Caco-2 (cell line): ENCODE measurements around the gene SIX3. TPM values are rescaled to one million over a fixed set of nuclear protein-coding genes. Genes with fewer than 3 reads are reported as not detected.

Experiments
- BruUV-seq: library from RNA; stranded (reverse); fragments of 400-500 nt; replicated peaks from 2 replicates; lab custom pipeline; 2021; lab: Mats Ljungman, UMichigan
- CTCF ChIA-PET: fragments of 300-600 bp; sonication (Branson Sonifier 250); formaldehyde crosslinking; loops from one replicate; lab custom pipeline; 2022; ENCODE audit warnings: antibody characterized with exemption; lab: Charles Lee
- POLR2A ChIA-PET: fragments of 300-600 bp; sonication (Branson Sonifier 250); formaldehyde crosslinking; loops from one replicate; lab custom pipeline; 2022; ENCODE audit warnings: antibody characterized with exemption; lab: Charles Lee
- DNase-seq, 2 experiments: peaks; one replicate each; pipeline versions ENCODE4 v3.0.0 to v3.0.0-alpha.2; 2020 to 2022
- H3K27me3 ChIP-seq: replicated peaks from 2 replicates; pipeline ENCODE4 v1.6.0; 2011; ENCODE audit warnings: low read length; ENCODE audit not compliant: control insufficient read depth, insufficient read depth
- H3K36me3 ChIP-seq: 2 replicates; pipeline ENCODE4 v1.5.1; 2011; ENCODE audit warnings: low read length; ENCODE audit not compliant: control insufficient read depth, insufficient read depth
- H3K4me1 ChIP-seq: fragments of 250-450 bp; sonication (Bioruptor Pico); 2 replicates; pipeline ENCODE4 v1.5.1; 2020; ENCODE audit warnings: mild to moderate bottlenecking
- H3K4me3 ChIP-seq: 2 replicates; pipeline ENCODE4 v1.5.1; 2011; ENCODE audit warnings: low read depth, mild to moderate bottlenecking, control low read depth, low read length
- H3K9me3 ChIP-seq: fragments of 250-450 bp; sonication (Bioruptor Pico); 2 replicates; pipeline ENCODE4 v1.5.1; 2020; ENCODE audit warnings: mild to moderate bottlenecking, moderate library complexity
- H3K27ac Mint-ChIP-seq: one replicate; pipeline ENCODE4 v1.8.0; 2022; ENCODE audit warnings: mixed read lengths; ENCODE audit not compliant: unreplicated experiment
- H3K27me3 Mint-ChIP-seq: one replicate; pipeline ENCODE4 v1.8.0; 2022; ENCODE audit warnings: mixed read lengths; ENCODE audit not compliant: insufficient read depth, unreplicated experiment
- H3K36me3 Mint-ChIP-seq: one replicate; pipeline ENCODE4 v1.8.0; 2022; ENCODE audit warnings: mild to moderate bottlenecking, mixed read lengths; ENCODE audit not compliant: insufficient read depth, unreplicated experiment
- H3K4me1 Mint-ChIP-seq: one replicate; pipeline ENCODE4 v1.8.0; 2022; ENCODE audit warnings: low read depth, mixed read lengths; ENCODE audit not compliant: unreplicated experiment
- H3K4me3 Mint-ChIP-seq: one replicate; pipeline ENCODE4 v1.8.0; 2022; ENCODE audit warnings: mild to moderate bottlenecking, moderate library complexity, mixed read lengths; ENCODE audit not compliant: unreplicated experiment
- H3K9me3 Mint-ChIP-seq: one replicate; pipeline ENCODE4 v1.8.0; 2022; ENCODE audit warnings: mixed read lengths; ENCODE audit not compliant: unreplicated experiment
- intact Hi-C: fragments of 100-400 bp; cut with micrococcal nuclease; formaldehyde crosslinking; loops from one replicate; pipeline ENCODE4 v1.10.0; 2022; ENCODE audit not compliant: unreplicated experiment
- total RNA-seq: library from RNA; stranded (reverse); gene quantifications from 2 replicates; pipeline ENCODE4 v1.2.3, GENCODE V29; 2022
- TF ChIP-seq, protein P1 (sequence below), 2 experiments: fragments of 200-600 bp in 1 of 2; IDR thresholded peaks; 1 replicate in 1 of 2; 2 replicates in 1 of 2; pipeline versions ENCODE4 v1.5.1 to v1.8.0; 2011 to 2022; ENCODE audit warnings: antibody characterized with exemption in 1 of 2, control low read depth in 1 of 2, inconsistent platforms in 1 of 2, low read depth in 1 of 2, low read length in 1 of 2, mild to moderate bottlenecking in 1 of 2, moderate library complexity in 1 of 2; ENCODE audit not compliant: insufficient read depth in 1 of 2, severe bottlenecking in 1 of 2, unreplicated experiment in 1 of 2

Gene SIX3
- total RNA-seq, 1 experiment from 2014 or later: not detected

DNA sequence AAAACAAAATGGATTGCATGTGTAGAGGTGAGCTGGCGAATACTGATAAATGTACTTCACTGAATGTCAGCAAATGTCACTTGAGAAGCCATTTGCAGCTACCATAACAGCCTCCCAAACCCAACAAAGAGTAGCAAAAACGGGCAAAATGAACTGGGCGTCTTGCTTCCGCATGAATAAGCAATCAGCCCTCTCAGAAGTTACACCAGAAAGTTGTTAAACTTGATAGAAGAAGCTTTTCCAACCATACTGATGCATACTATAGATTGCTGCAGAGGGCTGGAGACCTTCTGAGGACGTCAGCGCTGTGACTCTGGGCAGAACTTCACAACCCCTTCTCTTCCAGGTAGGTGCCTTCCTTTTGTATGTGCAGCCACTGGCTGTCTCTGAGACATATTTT, 18.7 kb upstream of the SIX3 start:
- intact Hi-C loops: no loop called here
- no peak overlapping the region for H3K4me3 Mint-ChIP-seq
- no peaks in the 10 kb centered on the region for H3K4me1 Mint-ChIP-seq
- no peak overlapping the region for H3K4me3 ChIP-seq
- TF ChIP-seq, protein P1, sequence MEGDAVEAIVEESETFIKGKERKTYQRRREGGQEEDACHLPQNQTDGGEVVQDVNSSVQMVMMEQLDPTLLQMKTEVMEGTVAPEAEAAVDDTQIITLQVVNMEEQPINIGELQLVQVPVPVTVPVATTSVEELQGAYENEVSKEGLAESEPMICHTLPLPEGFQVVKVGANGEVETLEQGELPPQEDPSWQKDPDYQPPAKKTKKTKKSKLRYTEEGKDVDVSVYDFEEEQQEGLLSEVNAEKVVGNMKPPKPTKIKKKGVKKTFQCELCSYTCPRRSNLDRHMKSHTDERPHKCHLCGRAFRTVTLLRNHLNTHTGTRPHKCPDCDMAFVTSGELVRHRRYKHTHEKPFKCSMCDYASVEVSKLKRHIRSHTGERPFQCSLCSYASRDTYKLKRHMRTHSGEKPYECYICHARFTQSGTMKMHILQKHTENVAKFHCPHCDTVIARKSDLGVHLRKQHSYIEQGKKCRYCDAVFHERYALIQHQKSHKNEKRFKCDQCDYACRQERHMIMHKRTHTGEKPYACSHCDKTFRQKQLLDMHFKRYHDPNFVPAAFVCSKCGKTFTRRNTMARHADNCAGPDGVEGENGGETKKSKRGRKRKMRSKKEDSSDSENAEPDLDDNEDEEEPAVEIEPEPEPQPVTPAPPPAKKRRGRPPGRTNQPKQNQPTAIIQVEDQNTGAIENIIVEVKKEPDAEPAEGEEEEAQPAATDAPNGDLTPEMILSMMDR (IDR thresholded peaks at IDR 0.05; ENCODE audit: insufficient read depth in 1 of 2, low read depth in 1 of 2, low read length in 1 of 2, severe bottlenecking in 1 of 2, unreplicated experiment in 1 of 2): no peak
- no peak overlapping the region for H3K27ac Mint-ChIP-seq
- H3K36me3 Mint-ChIP-seq: no peaks in the 10 kb centered on the region
- H3K9me3 Mint-ChIP-seq: no peaks in the 10 kb centered on the region
- H3K4me1 ChIP-seq: no peaks in the 10 kb centered on the region
- ChIA-PET CTCF (no interaction called here), POLR2A (no interaction called here)
- H3K9me3 ChIP-seq: no peaks in the 10 kb centered on the region
- no peaks in the 10 kb centered on the region for H3K36me3 ChIP-seq
- no peak for DNase-seq
- BruUV-seq: no TSS peak
- H3K27me3 Mint-ChIP-seq: peaks cover 20% of the 10 kb centered on the region
- H3K27me3 ChIP-seq: peaks cover 2% of the 10 kb centered on the region

DNA sequence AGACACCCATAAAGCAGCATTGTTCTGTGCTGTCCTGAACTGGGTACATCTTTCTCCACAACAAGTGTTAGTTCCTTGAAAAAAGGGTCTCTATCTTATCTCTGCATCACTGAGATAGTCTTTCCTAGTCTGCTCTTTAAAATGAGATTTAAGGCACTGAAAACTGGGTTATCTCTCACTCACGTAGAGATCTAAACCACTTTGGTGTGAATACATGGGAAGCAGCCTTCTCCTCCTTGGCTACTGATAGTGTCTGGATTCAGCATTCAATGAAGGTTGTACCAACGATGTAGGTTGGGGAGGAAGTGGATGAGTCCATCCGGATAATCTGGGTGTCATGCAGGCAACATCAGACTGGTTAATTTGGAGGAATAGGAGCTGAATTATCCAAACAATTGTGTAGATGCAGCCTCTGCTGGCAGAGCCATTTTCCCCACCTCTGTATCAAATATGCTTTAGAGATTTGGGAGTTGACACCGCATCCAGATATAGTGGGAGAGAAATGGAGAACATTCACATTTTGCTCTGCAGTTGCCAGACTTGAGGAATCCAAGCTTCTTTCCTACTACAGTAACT, 15.9 kb upstream of the SIX3 start:
- CTCF ChIA-PET: no interaction called here

DNA sequence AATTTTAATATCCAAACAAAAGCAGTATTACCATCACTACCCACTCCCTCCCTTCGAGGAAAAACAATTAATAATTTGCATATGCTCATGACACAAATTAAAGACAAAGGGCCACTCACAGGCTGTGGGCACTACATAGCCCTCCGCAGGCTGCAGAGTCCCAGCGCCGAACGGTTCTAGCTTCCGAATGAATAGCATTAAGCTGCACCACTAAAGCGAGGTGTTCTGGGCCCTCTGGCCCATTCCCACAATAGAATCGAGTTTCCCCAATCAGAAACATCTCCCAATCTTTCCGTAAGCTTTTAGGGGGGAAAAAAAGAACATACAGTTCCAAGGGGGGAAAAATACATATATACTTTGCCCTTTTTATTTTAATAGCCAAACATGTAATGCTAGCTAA, 14.5 kb upstream of the SIX3 start:
- Mint-ChIP-seq H3K27ac (no peak overlapping the region), H3K9me3 (no peaks in the 10 kb centered on the region), H3K27me3 (peaks cover 13% of the 10 kb centered on the region), H3K4me1 (no peaks in the 10 kb centered on the region), H3K4me3 (no peak overlapping the region), H3K36me3 (no peaks in the 10 kb centered on the region)
- no TSS peak for BruUV-seq
- TF ChIP-seq, protein P1 (IDR thresholded peaks at IDR 0.05; ENCODE audit: insufficient read depth in 1 of 2, low read depth in 1 of 2, low read length in 1 of 2, severe bottlenecking in 1 of 2, unreplicated experiment in 1 of 2): no peak
- H3K36me3 ChIP-seq: no peaks in the 10 kb centered on the region
- intact Hi-C loops: no loop called here
- ChIA-PET CTCF (no interaction called here), POLR2A (no interaction called here)
- H3K4me3 ChIP-seq: no peak overlapping the region
- H3K9me3 ChIP-seq: no peaks in the 10 kb centered on the region
- no peak for DNase-seq
- H3K4me1 ChIP-seq: no peaks in the 10 kb centered on the region
- H3K27me3 ChIP-seq: no peaks in the 10 kb centered on the region; the same call in 1 of the 2 replicates

More for the DNA sequence above, 15.9 kb upstream of the SIX3 start:
- no peak for DNase-seq
- H3K36me3 Mint-ChIP-seq: no peaks in the 10 kb centered on the region
- TF ChIP-seq, protein P1 (IDR thresholded peaks at IDR 0.05; ENCODE audit: insufficient read depth in 1 of 2, low read depth in 1 of 2, low read length in 1 of 2, severe bottlenecking in 1 of 2, unreplicated experiment in 1 of 2): no peak
- Histone ChIP-seq H3K36me3 (no peaks in the 10 kb centered on the region), H3K4me1 (no peaks in the 10 kb centered on the region), H3K27me3 (no peaks in the 10 kb centered on the region; the same call in none of the 2 replicates), H3K9me3 (no peaks in the 10 kb centered on the region), H3K4me3 (no peak overlapping the region)
- peaks cover 13% of the 10 kb centered on the region for H3K27me3 Mint-ChIP-seq
- H3K4me1 Mint-ChIP-seq: no peaks in the 10 kb centered on the region
- H3K27ac Mint-ChIP-seq: no peak overlapping the region
- intact Hi-C loops: no loop called here
- BruUV-seq: no TSS peak
- H3K4me3 Mint-ChIP-seq: no peak overlapping the region
- H3K9me3 Mint-ChIP-seq: no peaks in the 10 kb centered on the region
- POLR2A ChIA-PET: no interaction called here
